CD4-positive, alpha-beta T cell treated with Interleukin-17A for 4 hours (primary cell): ENCODE measurements around the gene KDM1B.

Source experiments
- DNase-seq: peaks from one replicate; pipeline ENCODE4 v3.0.0-alpha.2; 2020; ENCODE audit warnings: mixed read lengths

The KDM1B gene

GRCh38 chr6:18264219-18264922 lies 109.1 kb downstream of the KDM1B start, which contains the start of gene DEK:
DEK (minus strand) TSS chr6:18264530; CDS start chr6:18263987, 543 bp downstream.
- DNase-seq = peak; percentile 85

- no peak for DNase-seq
Observed at GRCh38 chr6:18264923-18265377, 109.7 kb downstream of the KDM1B start.

- DNase-seq = no peak
Observed at GRCh38 chr6:18265787-18266522, 110.7 kb downstream of the KDM1B start.

- DNase-seq = no peak
Observed at GRCh38 chr6:18266523-18266912, 111.3 kb downstream of the KDM1B start.

GRCh38 chr6:18268066-18268465 lies 112.8 kb downstream of the KDM1B start:
- DNase-seq = no peak

- peak; percentile 23 for DNase-seq
Observed at GRCh38 chr6:18269253-18269652, 114.0 kb downstream of the KDM1B start.

- no peak for DNase-seq
Observed at GRCh38 chr6:18269717-18270116, 114.5 kb downstream of the KDM1B start.

- no peak for DNase-seq
Observed at GRCh38 chr6:18270216-18270615, 115.0 kb downstream of the KDM1B start.
